H4 (cell line): Measurements from ENCODE around the gene TMEM223. TPM values are rescaled to one million over a fixed set of nuclear protein-coding genes. Genes with fewer than 3 reads are reported as not detected.
"Not testable (repeated sequence)": the region's sequence is repeated elsewhere in the genome, so short reads cannot be mapped to it uniquely, and the experiment has no call there.

ENCODE experiments used
- DNase-seq: peaks from one replicate; pipeline ENCODE4 v3.0.0-alpha.2; 2015; ENCODE audit warnings: low spot score
- total RNA-seq: library from RNA; depleted of rRNA; stranded (reverse); fragments of >200 nt; shearing (Covaris generic); gene quantifications from 2 replicates; pipeline ENCODE4 v1.2.3, GENCODE V29; 2014; rRNA removed

Gene TMEM223, protein sequence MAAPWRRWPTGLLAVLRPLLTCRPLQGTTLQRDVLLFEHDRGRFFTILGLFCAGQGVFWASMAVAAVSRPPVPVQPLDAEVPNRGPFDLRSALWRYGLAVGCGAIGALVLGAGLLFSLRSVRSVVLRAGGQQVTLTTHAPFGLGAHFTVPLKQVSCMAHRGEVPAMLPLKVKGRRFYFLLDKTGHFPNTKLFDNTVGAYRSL
- total RNA-seq = 43.1 and 62.4 TPM in 2 replicates

- DNase-seq = peak; percentile 72
Measured at GRCh38 chr11:62791501-62792201, at the start of gene TMEM223. TSS of gene TMEM223 (minus strand) at chr11:62792006. CDS start at chr11:62791994, 12 bp downstream.

DNA sequence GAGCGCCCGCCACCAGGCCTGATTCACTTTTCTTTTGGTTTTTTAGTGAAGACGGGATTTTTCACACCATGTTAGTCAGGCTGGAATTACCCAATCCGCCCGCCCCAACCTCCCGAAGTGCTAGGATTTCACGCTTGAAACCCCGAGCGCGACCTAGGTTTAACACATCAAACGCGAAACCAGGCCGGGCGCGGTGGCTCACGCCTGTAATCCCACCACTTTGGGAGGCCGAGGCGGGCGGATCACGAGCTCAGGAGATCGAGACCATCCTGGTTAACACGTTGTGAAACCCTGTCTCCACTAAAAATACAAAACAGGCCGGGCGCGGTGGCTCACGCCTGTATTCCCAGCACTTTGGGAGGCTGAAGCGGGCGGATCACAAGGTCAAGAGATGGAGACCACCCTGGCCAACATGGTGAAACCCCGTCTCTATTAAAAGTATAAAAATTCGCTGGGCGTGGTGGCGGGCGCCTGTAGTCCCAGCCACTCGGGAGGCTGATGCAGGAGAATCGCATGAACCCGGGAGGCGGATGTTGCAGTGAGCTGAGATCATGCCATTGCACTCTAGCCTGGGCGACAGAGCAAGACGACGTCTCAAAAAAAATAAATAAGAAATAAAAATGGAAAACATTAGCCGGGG, 49.0 kb upstream of the TMEM223 start:
- DNase-seq = peak; percentile 49

DNA sequence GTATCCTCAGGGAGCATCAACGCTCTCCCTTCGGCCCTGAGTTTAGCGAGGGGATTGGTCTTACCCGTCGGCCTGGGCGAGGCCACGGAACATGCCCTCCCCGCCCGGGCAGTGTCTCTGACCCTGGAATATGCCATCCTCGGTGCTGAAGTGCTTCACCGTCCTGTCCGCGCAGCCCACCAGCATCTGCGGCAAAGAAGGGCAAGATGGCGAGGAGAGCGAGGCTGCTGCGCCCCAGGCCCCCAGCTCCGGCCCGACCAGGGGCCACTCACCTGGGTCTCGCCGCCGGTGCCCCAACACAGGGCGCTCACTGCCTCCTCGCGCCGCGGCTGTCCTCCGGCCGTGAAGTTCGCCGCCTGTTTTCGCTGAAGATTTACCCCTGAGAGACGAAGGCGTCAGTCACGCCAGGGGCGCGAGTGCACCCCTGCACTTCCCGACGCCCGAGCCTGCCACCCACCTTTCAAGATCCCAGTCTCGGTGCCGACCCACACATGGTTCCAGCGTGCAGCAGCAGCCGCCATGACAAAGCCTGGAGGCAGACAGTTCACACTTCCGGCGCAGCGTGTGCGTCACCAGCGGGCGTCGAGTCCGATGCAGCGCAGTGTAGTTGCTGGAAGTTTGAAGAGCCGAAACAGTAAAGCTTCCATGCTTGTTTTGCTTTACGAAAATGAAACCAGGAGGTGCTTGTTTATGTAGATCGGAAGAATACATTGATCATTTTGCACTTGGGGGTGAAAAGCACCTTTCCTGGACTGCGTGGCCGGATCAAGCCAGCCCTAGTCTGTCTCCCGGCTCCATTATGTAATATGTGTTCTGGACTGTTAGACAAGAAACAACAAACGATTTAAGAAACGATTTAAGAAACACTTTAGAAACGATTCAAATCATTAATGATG, 47.5 kb upstream of the TMEM223 start, which contains the start of gene WDR74:
TSS of gene WDR74 (minus strand) at position 541 of the 896 bp plus-strand sequence. CDS start at position 521, 20 bp downstream.
- DNase-seq = peak; percentile 95

GRCh38 chr11:62835336-62835735, 43.5 kb upstream of the TMEM223 start:
- DNase-seq = no peak

- DNase-seq = no peak
Measured at GRCh38 chr11:62832336-62833234, 40.8 kb upstream of the TMEM223 start, which contains the start of gene TEX54. TSS of gene TEX54 (minus strand) at chr11:62832841.

- DNase-seq = peak; percentile 96
Measured at GRCh38 chr11:62831520-62832335, 39.9 kb upstream of the TMEM223 start, which contains the start of gene STX5. TSS of gene STX5 (minus strand) at chr11:62832051. CDS start at chr11:62831243, 808 bp downstream.

DNA sequence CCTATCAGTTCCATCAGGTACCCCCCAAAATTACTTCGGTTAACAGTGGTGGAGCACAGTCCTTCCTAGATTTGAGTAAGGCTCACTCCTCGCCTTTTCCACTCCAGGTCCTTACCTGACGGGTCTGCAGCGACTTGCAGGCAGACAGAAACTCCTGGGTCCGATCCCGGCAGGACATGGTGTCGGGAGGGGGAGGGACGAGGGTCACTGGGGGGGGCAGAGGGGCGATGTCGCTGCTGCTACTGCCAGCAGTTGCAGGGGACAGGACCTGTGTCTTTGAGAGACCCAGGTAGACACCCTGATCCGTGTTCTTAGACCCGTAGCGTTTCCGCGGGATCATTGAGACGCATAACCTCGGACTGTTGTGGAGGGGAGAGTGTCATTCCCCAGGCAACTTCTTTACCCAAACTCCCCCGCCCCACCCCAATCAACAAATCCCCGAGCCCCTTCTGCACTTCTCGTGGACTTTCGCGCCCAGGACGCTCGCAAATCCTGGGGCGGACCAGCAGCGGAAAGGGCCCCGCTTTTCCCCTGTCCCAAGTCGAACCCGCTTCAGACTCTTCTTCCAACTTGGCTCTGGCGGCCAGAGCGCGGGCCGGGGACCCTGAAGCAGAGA, 39.2 kb upstream of the TMEM223 start:
- DNase-seq = no peak

DNA sequence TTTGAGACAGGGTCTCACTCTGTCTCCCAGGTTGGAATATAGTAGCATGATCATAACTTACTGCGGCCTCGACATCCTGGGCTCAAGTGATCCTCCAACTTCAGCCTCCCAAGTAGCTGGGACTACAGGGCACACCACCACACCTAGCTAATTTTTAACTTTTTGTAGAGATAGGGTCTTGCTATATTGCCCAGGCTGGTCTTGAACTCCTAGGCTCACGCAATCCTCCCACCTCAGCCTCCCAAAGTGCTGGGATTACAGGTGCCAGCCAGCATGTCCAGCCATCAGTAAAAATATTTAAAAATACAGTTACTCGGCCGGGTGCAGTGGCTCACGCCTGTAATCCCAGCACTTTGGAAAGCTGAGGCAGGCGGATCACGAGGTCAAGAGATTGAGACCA, 36.3 kb upstream of the TMEM223 start:
- not testable (repeated sequence) for DNase-seq

DNA sequence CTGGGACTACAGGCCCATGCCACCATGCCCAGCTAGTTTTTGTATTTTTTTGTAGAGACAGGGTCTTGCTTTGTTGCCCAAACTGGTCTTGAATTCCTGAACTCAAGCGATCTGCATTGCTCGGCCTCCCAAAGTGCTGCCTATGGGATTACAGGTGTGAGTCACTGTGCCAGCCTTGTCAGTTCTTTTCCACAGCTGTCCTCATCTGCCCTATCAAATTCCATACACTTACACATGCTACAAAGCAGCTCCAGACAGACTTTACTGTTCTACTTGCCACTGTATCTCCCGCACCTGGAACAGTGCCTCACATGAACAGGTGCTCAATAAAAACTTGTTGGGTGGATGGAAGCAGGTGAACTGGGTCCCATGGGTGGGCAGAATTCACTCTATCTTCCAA, 31.9 kb upstream of the TMEM223 start:
- no peak for DNase-seq

DNA sequence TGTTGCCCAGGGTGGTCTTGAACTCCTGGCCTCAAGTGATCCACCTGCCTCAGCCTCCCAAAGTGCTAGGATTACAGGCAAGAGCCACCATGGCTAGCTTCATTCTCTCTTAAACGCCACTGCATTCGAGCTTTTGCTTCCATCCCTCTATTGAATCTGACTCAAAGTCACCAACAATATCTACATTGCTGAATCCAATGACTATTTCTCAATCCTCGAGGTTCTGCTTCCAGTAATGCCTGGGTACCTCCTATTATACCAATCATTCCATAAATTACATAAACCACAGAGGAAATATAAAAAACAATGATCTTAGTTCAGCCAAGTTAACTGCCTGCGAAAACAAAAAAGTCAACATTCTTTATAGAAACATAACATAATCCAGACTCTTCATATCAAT, 25.3 kb upstream of the TMEM223 start:
- no peak for DNase-seq

DNA sequence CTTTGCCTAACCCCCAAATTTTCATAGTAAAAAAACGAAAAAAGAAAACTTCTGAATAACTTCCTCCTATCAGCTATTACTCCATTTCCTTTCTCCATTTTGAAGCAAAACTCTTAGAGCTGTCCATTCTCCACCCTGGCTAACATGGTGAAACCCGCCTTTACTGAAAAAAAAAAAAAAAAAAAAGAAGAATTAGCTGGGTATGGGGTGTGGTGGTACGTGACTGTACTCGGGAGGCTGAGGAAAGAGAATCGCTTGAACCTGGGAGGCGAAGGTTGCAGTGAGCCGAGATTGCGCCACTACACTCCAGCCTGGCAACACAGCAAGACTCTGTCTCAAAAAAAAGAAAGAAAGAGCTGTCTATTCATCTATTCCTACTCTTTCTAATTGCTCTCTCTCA, 24.8 kb upstream of the TMEM223 start:
- no peak for DNase-seq

- no peak for DNase-seq
Measured at GRCh38 chr11:62811659-62812058, 19.9 kb upstream of the TMEM223 start.

DNA sequence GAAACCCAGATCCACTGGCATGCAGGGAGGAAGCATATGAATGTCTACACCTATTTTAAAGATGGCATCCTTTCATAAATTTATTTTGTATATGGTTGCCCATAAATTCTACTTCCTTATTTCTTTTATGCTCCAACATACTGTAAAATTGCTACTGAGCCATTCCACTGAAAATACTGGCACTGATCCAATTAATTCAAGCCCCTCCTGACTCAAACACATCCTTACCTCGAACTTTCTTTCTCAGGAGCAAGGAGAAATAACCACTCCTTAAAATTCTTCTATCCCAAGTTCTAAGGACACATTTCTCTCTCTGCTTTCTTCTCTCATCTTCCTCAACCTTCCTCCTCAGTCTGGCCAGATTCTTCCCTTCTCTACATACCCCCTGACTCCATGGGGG, 18.9 kb upstream of the TMEM223 start:
- no peak for DNase-seq

GRCh38 chr11:62806611-62807121, 14.9 kb upstream of the TMEM223 start:
- DNase-seq = no peak

GRCh38 chr11:62805961-62806441, 14.2 kb upstream of the TMEM223 start:
- DNase-seq = no peak

- peak; percentile 88 for DNase-seq
Measured at GRCh38 chr11:62805076-62805892, 13.5 kb upstream of the TMEM223 start, which contains the start of gene NXF1. TSS of gene NXF1 (minus strand) at chr11:62805440. CDS start at chr11:62805356, 84 bp downstream.

- no peak for DNase-seq
Measured at GRCh38 chr11:62804310-62805075, 12.7 kb upstream of the TMEM223 start.
